Upper lobe of right lung (tissue), 1 donor: Measurements from ENCODE around the gene ENPP3. TPM values are rescaled to one million over a fixed set of nuclear protein-coding genes. Genes with fewer than 3 reads are reported as not detected.

Experiments used
- ATAC-seq: fragments of 200-7000 bp; cut with Tn5 transposase; one replicate; pipeline ENCODE4 v1.9.1; 2020; ENCODE audit warnings: mild to moderate bottlenecking, moderate library complexity
- DNase-seq: peaks from one replicate; pipeline ENCODE4 v3.0.0-alpha.2; 2020
- H3K27ac ChIP-seq: fragments of 200-600 bp; one replicate; pipeline ENCODE4 v1.8.0; 2022
- H3K27me3 ChIP-seq: fragments of 200-600 bp; one replicate; pipeline ENCODE4 v1.8.0; 2022; ENCODE audit warnings: mild to moderate bottlenecking
- H3K36me3 ChIP-seq: fragments of 200-600 bp; one replicate; pipeline ENCODE4 v1.8.0; 2022
- H3K4me1 ChIP-seq: fragments of 200-600 bp; one replicate; pipeline ENCODE4 v1.8.0; 2022
- H3K4me3 ChIP-seq: fragments of 200-600 bp; one replicate; pipeline ENCODE4 v1.8.0; 2022; ENCODE audit warnings: mild to moderate bottlenecking
- H3K9me3 ChIP-seq: fragments of 200-600 bp; one replicate; pipeline ENCODE4 v1.8.0; 2022
- CTCF ChIP-seq: fragments of 200-600 bp; IDR thresholded peaks from one replicate; pipeline ENCODE4 v1.8.0; 2022; ENCODE audit warnings: antibody characterized with exemption
- intact Hi-C: fragments of 100-400 bp; cut with DNase I; formaldehyde crosslinking; loops from one replicate; pipeline ENCODE4 v1.11.0; 2022
- total RNA-seq: library from RNA; stranded (reverse); fragmentation: NEBNext Ultra II Directional; extraction: Animal tissue kit (Norgen Biotek cat#: 25700); gene quantifications from one replicate; pipeline ENCODE4 v1.2.1, GENCODE V29; 2021
- donor health status: DM: no; HTN: yes; CAD: no; lungs with severe emphysema.

ENPP3 gene
- total RNA-seq, 1 donor from 2014 or later, result 0.87 TPM

GRCh38 chr6:131658287-131658686 lies 21.2 kb downstream of the ENPP3 start:
- Histone ChIP-seq H3K4me3 (no peak overlapping the region), H3K27me3 (no peaks in the 10 kb centered on the region), H3K4me1 (no peaks in the 10 kb centered on the region), H3K27ac (no peak overlapping the region), H3K9me3 (no peaks in the 10 kb centered on the region), H3K36me3 (no peaks in the 10 kb centered on the region)
- intact Hi-C loops, result no loop called here
- DNase-seq (no peak), ATAC-seq (no peak)
- TF ChIP-seq CTCF, result no peak

GRCh38 chr6:131660195-131660594 lies 23.1 kb downstream of the ENPP3 start:
- Histone ChIP-seq H3K27me3 (no peaks in the 10 kb centered on the region), H3K4me1 (no peaks in the 10 kb centered on the region), H3K36me3 (no peaks in the 10 kb centered on the region), H3K9me3 (no peaks in the 10 kb centered on the region), H3K4me3 (no peak overlapping the region), H3K27ac (no peak overlapping the region)
- no peak for TF ChIP-seq CTCF
- ATAC-seq, result no peak
- DNase-seq, result no peak
- intact Hi-C loops, result no loop called here

- DNase-seq, result no peak
- no peaks in the 10 kb centered on the region for H3K27me3 ChIP-seq
- no peak for TF ChIP-seq CTCF
- H3K36me3 ChIP-seq, result no peaks in the 10 kb centered on the region
- intact Hi-C loops, result no loop called here
- no peaks in the 10 kb centered on the region for H3K9me3 ChIP-seq
- ATAC-seq, result no peak
- H3K27ac ChIP-seq, result no peak overlapping the region
- H3K4me1 ChIP-seq, result no peaks in the 10 kb centered on the region
- no peak overlapping the region for H3K4me3 ChIP-seq
Measured at GRCh38 chr6:131663578-131664165, 26.6 kb downstream of the ENPP3 start.

GRCh38 chr6:131669891-131670290 lies 32.8 kb downstream of the ENPP3 start:
- no peak for ATAC-seq
- Histone ChIP-seq H3K36me3 (no peaks in the 10 kb centered on the region), H3K27ac (no peak overlapping the region), H3K27me3 (no peaks in the 10 kb centered on the region), H3K4me3 (no peak overlapping the region), H3K9me3 (no peaks in the 10 kb centered on the region), H3K4me1 (no peaks in the 10 kb centered on the region)
- intact Hi-C loops, result no loop called here
- DNase-seq, result no peak
- no peak for TF ChIP-seq CTCF

- H3K4me1 ChIP-seq, result no peaks in the 10 kb centered on the region
- no peak overlapping the region for H3K27ac ChIP-seq
- H3K9me3 ChIP-seq, result no peaks in the 10 kb centered on the region
- no peaks in the 10 kb centered on the region for H3K27me3 ChIP-seq
- ATAC-seq (no peak), DNase-seq (no peak)
- intact Hi-C loops, result no loop called here
- H3K36me3 ChIP-seq, result no peaks in the 10 kb centered on the region
- TF ChIP-seq CTCF, result no peak
- no peak overlapping the region for H3K4me3 ChIP-seq
Measured at GRCh38 chr6:131673184-131673583, 36.1 kb downstream of the ENPP3 start.

- Histone ChIP-seq H3K36me3 (no peaks in the 10 kb centered on the region), H3K27me3 (no peaks in the 10 kb centered on the region), H3K4me3 (no peak overlapping the region), H3K4me1 (no peaks in the 10 kb centered on the region), H3K9me3 (no peaks in the 10 kb centered on the region), H3K27ac (no peak overlapping the region)
- intact Hi-C loops, result no loop called here
- TF ChIP-seq CTCF, result no peak
- DNase-seq (no peak), ATAC-seq (no peak)
Measured at GRCh38 chr6:131678442-131678841, 41.3 kb downstream of the ENPP3 start.
